Activated CD8-positive, alpha-beta memory T cell treated with anti-CD3 and anti-CD28 coated beads for 48 hours (primary cell): ENCODE data around the gene MRPS34.
"Not testable (repeated sequence)": the region's sequence is repeated elsewhere in the genome, so short reads cannot be mapped to it uniquely, and the experiment has no call there.

Experiments
- DNase-seq, 3 experiments: peaks; one replicate each; pipeline ENCODE4 v3.0.0-alpha.2; 2020; ENCODE audit warnings: low read depth in 2 of 3, low spot score in 2 of 3

MRPS34 gene

DNA sequence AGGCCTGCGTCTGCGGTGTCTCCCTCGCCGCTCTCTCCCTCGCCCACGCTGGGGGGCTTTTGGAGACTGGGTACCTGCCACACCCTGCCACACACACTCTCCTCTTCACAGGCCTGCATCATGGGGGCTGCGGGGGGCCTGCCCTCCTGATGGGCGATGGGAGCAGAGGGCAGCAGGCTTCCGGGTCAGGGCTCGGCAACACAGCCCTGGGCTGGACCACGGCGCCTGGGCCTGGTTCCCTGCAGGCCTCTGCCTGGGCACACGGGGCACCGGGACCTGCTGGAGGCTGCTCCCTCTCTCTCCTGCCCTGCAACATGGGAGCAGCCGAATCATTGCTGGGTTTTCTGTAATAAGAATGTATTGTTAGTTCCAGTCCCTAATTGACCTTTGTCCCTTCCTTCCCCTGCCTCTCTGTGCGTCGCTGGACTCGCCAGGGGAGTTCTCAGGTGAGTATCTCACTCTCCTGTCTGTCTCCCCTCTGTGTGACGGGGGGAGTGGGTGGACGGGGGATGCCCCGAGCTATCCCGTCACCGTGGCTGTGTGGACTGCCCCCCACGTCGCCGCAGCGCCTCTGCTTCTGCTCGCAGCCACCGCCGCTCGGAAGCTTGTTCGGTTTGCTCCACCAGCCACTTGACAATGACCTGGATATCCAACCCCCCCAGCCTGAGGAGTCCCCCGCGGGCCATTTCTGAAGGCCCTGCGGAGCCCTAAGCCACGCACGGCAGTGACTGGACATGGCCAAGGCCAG, 15.0 kb downstream of the MRPS34 start:
- no peak for DNase-seq

DNA sequence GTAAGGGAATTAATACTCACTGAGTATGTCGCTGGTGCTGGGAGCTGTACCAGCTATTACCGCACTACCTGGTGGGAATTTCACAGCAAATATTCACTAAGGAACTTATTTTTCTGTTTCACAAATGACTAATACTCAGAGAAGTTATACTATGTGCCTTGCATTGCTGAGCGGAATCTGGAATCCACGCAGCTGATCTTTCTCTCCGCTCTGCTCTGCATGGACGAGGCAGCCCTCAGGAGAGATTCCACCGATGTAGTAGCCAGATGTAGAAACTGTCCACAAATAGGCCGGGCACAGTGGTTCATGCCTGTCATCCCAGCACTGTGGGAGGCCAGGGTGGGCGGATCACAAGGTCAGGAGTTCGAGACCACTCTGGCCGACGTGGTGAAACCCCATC, 18.7 kb downstream of the MRPS34 start:
- no peak for DNase-seq

DNA sequence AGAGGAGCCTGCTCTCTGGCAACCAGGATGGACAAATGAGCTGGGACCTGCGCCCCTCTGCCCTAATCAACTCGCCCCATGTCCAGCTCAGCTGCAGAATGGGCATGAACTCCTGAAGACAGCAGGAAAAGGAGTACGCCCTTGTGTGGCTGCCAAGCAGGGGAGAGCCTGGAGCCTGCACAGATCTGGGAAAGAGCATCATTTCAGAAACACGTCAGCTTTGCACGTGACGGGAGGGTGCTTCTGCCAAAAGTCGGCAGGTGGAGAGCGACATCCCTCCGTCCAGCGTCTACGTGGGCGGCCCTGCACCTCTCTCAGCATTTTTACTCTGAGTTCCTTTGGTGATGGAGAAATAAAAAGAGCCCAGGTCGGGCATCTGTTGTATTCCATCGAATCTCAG, 20.1 kb downstream of the MRPS34 start:
- DNase-seq = no peak

DNA sequence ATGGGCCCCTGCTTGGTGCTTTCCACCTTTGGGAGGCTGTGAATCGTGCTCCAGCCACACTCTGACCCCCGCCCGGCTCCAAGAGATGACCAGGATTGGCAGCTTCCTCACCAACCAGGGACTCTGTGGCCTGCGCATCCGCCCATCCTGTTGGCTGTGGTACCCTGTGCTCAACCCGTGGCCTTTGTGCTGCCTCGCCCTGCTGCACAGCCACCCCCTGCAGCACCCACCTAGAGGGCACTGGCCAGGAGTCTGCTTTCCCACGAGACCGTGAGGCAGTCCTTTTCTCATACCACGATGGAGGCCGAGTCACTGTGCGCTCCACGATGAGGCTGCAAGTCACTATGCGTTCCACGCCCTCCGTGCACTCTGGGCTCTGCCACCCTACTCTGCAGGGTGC, 21.0 kb downstream of the MRPS34 start:
- DNase-seq = no peak

DNA sequence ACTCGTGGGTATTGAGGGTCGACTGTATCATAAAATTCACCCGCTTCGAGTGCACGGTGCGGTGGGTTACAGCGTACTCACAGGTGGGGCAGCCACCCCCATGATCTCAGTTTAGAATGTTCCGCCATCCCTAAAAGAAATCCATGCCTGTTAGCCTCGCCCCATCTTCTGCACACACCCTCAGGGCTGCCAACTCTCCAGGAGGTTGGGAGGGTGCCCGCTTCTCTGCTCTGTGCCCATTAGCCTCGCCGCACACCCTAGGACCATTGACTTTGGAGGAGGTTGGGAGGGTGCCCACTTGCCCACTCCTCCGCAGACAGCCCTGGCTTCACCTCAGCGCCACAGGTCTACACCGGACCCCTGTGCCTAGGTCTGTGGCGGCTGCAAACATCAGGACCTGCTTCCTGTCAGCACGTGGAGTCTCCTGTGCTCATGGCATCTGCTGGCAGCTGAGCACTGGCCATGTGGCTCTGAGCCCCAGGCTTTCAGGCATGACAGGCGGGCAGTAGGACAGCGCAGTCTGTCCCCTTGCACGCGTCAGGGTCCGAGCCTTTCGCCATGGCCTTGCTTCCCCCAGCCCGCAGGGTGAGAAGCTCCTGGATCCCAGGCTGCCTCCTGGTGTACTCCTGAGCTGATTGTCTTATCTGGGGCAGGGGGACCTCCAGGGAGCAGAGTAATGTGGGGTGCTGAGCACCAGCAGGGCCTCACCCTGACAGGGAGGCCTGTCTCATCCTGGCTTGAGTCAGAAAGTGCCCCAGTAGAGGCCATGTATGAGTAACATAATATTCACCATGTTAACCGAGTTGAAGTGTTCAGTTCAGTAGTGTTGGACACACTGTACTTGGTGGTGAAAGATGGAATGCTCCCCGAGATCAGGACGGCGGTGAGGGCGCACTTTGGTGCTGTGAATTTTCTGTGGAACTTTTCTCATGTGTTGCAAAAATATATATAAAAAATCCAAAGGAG, 23.5 kb downstream of the MRPS34 start:
- DNase-seq = no peak

DNA sequence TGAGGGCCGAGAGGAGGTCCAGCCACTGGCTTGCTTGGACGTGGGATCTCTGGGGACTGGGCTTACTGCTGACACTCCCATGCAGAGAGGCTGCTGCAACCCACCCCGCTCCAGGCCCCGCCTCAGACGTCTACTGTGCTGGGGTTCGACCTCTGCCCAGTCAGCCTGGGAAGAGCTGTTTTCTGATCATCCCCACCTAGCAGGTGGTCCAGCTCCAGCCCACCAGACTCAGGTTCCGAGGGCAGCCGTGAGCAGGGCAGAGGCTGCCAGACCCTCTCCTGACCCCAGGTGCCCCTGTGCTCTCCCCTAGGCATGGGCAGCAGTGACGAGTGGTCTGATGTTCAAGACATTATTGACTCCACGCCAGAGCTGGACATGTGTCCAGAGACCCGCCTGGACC, 25.0 kb downstream of the MRPS34 start:
- no peak for DNase-seq

DNA sequence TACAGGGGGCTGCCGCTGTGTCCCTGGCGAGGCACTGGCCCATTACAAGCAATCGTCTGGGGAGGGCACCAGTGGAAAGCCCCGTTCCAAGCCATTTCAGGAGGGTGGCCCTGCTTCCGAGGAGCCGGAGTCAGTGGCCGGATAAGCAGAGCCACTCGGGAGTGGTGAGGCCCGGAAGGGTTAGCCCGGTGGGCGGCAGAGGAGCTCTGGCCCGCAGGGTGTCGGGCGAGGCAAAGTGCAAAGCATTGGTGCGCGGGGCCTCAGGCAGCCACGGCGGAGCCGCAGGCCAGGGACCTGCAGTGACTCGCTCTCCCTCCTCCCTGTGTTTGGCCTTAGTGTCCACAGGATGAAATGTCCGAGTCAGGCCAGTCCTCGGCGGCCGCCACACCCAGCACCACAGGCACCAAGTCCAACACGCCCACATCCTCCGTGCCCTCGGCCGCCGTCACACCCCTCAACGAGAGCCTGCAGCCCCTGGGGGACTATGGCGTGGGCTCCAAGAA, 26.2 kb downstream of the MRPS34 start:
- no peak for DNase-seq

DNA sequence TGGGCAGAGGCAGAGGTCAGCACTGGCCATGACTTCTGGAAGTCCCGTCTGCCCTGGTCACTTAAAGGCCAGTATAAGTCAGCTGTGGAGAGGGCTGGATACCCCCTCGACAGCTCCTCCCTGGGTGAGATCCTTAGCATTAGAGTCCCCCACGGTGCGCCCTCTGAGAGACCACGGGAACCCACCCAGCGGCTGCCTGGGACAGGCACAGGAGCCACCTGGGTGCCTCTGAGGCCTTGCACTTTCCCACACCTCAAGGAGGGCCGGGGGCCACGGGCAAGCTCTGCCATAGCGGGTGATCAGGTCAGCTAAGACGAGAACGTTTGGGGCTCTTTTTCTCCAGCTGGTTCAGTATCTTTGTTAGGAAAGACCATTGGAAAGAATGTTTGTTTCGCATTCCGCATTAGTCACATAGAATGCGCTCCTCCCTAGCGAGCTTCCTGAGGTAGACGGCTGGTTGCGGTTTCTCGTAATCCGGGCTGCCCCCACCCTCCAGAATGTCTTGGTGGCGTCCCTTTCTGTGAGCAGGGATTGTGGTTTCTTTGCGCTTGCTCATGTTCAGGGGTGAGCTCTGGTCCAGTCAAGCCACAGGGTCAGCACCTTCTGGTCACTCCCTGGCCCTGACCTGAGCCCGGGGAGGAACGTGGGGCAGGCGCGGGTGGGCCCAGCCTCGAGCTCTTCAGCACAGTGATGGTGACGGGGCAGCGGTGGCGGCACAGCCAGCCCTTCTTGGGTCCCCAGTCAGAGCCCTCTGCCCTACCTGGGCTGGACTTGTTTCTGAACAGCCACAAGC, 26.8 kb downstream of the MRPS34 start:
- no peak for DNase-seq

DNA sequence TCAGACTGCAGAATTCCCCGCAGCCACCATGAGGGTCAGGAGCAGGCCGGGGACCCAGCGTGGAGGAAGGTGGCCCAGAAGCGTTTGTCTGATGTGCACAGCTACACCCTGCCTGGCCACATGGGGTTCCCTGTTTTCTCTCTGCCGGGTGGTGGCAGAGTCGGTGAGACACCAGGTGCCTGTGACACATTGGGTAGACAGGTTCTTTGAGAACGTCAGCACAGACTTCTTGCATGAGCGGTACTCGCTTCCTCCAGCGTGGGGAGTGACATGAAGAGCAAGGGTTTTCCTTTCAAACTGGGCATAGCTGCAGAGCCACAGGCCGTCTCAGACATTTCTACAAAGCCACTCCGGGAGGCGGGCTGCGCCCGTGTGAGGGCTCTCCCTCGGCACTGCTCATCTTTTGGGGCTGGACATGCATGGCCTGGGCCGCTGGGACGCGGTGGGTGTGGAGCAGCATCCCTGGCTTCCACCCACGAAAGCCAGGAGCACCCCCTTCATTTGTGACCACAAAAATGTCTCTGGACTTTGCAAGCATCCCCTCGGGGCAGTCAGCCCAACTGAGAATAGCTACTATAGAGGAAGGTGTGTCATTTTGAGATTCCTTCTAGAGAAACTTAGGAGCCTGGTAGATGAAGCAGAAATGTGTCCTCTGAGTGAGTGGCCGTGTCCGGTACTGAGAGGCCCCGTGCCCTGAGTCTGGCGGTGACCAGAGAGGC, 27.6 kb downstream of the MRPS34 start:
- no peak for DNase-seq

DNA sequence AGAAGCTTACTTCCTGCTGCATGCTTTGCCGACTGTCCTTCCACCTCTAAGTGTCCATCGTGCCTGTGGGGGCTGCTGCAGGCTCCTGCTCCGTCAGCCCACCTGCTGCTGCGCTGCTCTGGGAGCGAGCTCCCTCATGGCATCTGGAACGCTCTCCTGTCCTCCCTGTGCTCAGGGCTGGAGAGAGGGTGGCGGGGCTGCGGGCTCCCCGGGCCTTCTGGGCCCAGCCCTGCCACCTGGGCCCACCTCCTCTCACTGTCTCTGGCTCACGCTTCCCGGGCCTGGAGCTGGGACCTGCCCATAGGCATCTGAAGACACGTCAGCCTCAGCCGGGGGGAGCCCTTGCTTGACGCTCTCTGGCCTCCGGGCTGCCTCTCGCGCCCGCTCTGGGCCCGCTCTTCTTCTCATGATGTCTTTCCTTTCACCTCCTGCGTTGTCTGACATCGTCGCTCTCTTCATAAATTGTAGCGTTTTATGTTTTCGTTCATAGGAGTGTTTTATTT, 28.5 kb downstream of the MRPS34 start:
- DNase-seq = no peak

DNA sequence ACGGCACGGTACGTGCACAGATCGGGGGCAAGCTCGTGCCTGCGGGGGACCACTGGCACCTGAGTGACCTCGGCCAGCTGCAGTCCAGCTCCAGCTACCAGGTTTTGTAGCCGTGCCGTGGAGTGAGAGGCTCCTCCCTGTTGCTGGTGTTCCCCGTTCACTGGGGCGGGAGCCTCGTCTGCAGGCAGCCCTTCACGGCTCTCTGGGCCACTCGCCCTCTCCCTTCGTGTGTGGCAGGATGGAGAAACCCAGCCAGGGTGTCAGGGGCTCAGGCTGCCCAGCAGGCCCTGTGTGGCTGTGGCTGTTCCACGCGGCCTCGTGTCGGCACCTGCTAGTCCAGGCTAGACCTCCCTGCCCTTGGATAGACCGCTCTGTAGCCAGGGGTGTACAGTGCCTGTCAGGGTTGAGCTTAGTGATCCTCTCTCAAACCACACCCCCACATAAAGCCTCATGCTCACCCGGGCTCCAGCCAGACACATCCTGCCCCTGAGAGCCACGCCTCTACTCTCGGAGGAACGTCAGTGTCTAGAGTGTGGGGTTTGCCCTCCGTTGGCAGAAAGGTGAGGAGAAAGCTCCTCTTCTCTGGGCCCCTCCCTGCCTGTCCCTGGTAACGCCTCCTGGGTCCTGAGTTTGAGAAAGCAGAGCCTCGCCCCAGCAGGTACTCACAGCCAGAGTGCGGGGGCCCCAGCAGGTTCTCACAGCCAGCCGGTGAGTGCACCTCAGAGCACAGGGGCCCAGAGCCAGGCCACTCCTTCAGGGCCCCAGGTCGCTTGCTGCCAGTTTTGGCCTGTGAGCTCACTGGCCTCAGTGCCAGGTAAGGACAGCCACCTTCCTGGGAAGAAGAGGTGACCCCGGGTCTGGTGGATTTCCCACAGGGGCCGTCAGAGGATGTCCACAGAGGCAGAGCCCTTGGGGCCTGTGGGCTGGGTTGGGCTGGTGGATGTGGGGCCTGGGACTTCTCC, 29.3 kb downstream of the MRPS34 start:
- DNase-seq = no peak

DNA sequence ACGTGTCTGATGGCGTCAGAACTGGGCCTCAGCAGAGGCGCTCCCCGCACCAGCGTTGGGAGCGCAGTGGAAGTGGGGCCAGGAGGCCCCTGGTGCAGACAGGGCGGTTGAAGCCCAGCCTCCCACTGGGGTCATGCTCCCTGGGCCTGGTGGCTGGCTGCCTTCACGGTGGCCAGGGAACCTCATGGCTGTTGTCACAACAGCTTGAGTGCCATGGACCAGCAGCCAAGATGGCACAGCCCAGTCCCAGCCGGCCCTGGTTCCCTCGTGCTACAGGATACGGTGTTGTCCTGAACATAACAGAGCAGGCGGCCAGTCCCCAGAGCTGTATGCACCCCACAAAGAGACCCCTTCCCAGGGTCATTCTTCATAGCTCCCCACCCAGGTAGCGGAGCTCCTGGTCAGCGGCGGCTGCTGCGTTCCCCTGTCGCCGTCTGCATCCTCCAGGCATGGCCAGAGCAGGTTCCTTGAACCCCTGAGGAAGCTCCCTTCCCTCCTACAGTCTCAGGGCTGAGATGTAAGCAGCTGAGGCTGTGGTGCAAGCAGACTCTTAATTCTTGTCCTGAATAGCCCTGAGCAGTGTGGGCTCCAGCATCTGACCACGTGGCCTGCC, 31.3 kb downstream of the MRPS34 start:
- DNase-seq = no peak

DNA sequence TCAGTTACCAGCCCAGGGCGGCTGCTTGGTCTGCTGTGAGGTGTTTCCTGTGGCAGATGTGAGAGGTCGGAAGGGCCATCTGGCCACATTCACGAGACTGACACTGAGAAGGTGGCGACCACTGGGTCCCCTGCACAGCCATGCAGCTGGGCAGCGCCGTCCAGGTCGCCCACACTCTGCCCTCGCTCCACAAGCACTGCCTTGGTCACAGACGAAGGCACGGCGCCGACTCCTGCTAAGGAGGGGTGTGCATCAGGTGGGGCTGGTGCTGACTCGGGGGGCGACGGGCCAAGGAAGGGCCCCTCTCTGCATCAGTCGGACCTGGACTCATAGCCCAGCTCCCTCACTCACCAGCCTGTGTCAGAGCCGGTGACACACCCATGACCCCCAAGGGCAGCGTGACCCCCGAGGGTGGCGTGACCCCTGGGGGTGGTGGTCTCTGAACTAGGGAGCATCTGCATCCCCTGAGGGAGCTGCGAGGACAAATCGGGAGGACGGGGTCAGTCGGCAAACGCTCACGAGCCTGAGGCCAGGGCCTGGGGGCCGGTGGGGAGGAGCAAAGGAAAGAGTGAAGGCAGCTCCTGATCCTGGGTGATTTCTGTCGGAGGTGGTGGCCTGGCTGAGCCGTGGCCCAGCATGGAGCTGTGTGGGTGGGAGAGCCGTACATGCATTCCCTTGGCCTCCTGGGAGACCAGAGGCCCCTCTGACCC, 32.0 kb downstream of the MRPS34 start:
- DNase-seq = no peak

DNA sequence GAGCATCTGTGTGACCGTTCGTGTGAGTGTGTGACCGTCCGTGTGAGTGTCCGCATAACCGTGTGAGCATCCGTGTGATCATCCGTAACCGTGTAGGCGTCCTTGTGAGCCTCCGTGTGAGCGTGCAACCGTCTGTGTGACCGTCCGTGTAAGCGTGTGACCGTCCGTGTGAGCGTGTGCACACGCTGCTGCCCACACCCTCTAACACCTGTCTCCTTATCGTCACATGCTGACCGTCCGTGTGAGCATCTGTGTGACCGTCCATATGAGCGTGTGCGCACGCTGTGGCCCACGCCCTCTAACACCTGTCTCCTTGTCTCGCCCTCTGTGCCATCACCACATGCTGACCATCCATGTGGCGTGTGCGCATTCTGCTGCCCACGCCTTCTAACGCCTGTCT, 32.7 kb downstream of the MRPS34 start:
- no peak for DNase-seq

DNA sequence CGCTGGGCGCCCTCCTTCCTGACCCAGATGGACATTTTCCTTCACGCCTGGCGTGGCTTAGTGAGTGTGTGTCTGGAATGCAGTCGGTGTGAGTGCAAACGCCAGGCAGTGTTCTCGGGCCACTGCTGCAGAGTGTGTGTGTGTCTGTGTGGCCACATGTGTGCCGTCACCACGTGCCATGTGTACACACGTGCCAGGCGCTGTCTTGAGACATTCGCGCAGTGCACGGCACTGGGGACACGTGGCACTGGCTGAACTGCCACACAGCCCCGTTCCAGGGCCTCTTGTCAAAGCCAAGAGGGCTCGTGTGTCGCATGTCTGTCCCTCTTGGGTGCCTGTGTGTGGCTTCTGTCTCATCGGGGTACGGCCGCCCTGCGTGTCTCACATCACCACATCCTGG, 38.1 kb downstream of the MRPS34 start:
- no peak for DNase-seq

DNA sequence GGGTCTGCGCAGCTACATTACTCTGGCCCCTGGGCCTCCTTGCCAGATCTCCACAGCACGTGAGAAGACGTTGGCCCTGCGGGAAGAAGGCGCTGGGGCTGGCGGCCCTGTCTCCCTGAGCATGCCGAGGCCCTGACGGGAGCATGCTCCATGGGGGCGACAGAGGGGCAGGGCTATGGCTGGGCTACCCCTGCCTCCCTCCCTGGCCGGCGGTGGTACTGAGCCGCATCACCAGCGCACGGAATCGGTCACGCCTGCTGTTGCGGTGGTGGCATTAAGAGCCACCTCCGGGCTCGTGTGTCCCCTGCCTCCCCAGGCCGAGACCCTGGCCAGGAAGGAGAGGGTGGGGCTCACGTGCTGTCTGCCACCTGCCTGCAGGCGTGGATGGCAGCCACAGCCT, 38.8 kb downstream of the MRPS34 start:
- no peak for DNase-seq

DNA sequence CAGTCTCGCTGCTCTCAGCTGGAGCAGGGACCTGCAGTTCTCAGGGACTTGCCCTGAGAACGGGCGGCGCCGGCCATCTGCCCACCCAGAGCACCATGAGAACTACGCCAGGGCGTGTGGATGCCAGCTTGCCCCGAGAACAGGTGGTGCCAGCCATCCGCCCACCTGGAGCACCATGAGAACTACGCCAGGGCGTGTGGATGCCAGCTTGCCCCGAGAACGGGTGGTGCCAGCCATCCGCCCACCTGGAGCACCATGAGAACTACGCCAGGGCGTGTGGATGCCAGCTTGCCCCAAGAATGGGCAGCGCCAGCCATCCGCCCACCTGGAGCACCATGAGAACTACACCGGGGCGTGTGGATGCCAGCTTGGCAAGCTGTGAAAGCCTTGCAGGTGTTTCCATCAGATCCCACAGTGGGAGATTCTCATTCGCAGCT, 40.4 kb downstream of the MRPS34 start:
- DNase-seq = not testable (repeated sequence)

DNA sequence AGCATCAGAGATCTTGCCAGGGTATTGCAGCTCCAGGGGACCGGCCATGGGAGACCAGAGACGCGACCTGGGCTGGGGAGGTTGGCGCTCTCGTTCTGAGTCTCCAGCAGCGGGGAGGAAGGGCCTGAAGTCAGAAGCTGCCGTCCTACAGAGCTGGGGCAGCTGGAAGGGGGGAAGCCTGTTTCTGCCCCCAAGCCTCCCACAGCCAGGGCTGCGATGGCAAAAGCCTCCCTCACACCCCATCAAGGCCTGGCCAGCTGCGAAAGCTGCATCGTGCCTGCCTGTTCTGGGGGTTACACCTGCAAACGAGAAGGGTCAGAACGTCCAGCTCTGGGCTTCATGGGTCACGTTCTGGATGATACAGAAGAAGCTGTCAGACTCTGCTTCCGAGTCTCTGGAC, 40.9 kb downstream of the MRPS34 start:
- no peak for DNase-seq
